B cell (primary cell): ENCODE results near the gene STXBP6. TPM values are rescaled to one million over a fixed set of nuclear protein-coding genes. Genes with fewer than 3 reads are reported as not detected.

Experiments
- ATAC-seq: fragments of 200-7000 bp; cut with Tn5 transposase; one replicate; pipeline ENCODE4 v1.10.0; 2021; ENCODE audit warnings: low read depth, mild to moderate bottlenecking, moderate number of reproducible peaks, moderate library complexity
- CTCF ChIA-PET: fragments of 350-600 bp; sonication (Branson Sonifier 250); formaldehyde crosslinking; loops from one replicate; lab custom pipeline; 2021; ENCODE audit warnings: antibody characterized with exemption, inconsistent platforms; lab: Charles Lee
- POLR2A ChIA-PET: fragments of 350-600 bp; sonication (Branson Sonifier 250); formaldehyde crosslinking; loops from one replicate; lab custom pipeline; 2021; ENCODE audit warnings: antibody characterized with exemption; lab: Charles Lee
- DNase-seq: peaks from one replicate; pipeline ENCODE4 v3.0.0; 2013
- H2AFZ ChIP-seq: 2 replicates; pipeline ENCODE4 v1.6.1; 2012; ENCODE audit warnings: mild to moderate bottlenecking, low read depth, low read length; ENCODE audit not compliant: insufficient read depth, poor library complexity, severe bottlenecking
- H3K27ac ChIP-seq, 2 donors: 1 replicate in 1 of 2; 2 replicates in 1 of 2; pipeline ENCODE4 v1.5.1; 2012 to 2013; ENCODE audit warnings: low read length in 2 of 2, mild to moderate bottlenecking in 2 of 2, moderate library complexity in 1 of 2
- H3K27me3 ChIP-seq, 4 experiments: fragments of 200-600 bp in 1 of 4; sonication (generic) in 1 of 4; replicated peaks in 1 of 4; 1 replicate in 2 of 4; 2 replicates in 2 of 4; pipeline versions ENCODE4 v1.6.1 to v1.7.0; 2013 to 2016; ENCODE audit warnings: low read length in 3 of 4, mild to moderate bottlenecking in 2 of 4, mixed read lengths in 1 of 4, moderate library complexity in 1 of 4; ENCODE audit not compliant: insufficient read depth in 4 of 4, control insufficient read depth in 3 of 4; ENCODE audit errors: control extremely low read depth in 1 of 4
- H3K36me3 ChIP-seq, 2 experiments: replicated peaks in 1 of 2; 1 replicate in 1 of 2; 2 replicates in 1 of 2; pipeline versions ENCODE4 v1.6.1 to v1.7.1; 2013; ENCODE audit warnings: low read length in 1 of 2; ENCODE audit not compliant: insufficient read depth in 2 of 2, control insufficient read depth in 1 of 2; ENCODE audit errors: control extremely low read depth in 1 of 2, extremely low read depth in 1 of 2
- H3K4me1 ChIP-seq, 2 donors: fragments of 200-600 bp in 1 of 2; sonication (generic) in 1 of 2; 1 replicate in 1 of 2; 2 replicates in 1 of 2; pipeline versions ENCODE4 v1.5.1 to v1.6.1; 2013 to 2017; ENCODE audit warnings: low read length in 2 of 2; ENCODE audit not compliant: control insufficient read depth in 2 of 2, insufficient read depth in 2 of 2
- H3K4me2 ChIP-seq: replicated peaks from 2 replicates; pipeline ENCODE3; 2012; ENCODE audit warnings: mild to moderate bottlenecking, low read depth, low read length; ENCODE audit not compliant: poor library complexity, severe bottlenecking
- H3K4me3 ChIP-seq, 5 experiments: fragments of 200-600 bp in 1 of 5; sonication (generic) in 1 of 5; 1 replicate in 3 of 5; 2 replicates in 2 of 5; pipeline versions ENCODE4 v1.5.1 to v1.7.0; 2011 to 2016; ENCODE audit warnings: low read length in 4 of 5, mild to moderate bottlenecking in 4 of 5, low read depth in 2 of 5, control low read depth in 1 of 5, moderate library complexity in 1 of 5; ENCODE audit not compliant: insufficient read depth in 1 of 5; ENCODE audit errors: control extremely low read depth in 1 of 5, extremely low read depth in 1 of 5
- H3K79me2 ChIP-seq: fragments of 200-600 bp; sonication (generic); one replicate; pipeline ENCODE4 v1.6.0; 2016; ENCODE audit warnings: low read length; ENCODE audit not compliant: control insufficient read depth, insufficient read depth
- H3K9ac ChIP-seq: fragments of 200-600 bp; sonication (generic); 2 replicates; pipeline ENCODE4 v1.6.1; 2017; ENCODE audit warnings: mild to moderate bottlenecking, low read length, moderate library complexity
- H3K9me3 ChIP-seq, 3 donors: one replicate each; pipeline versions ENCODE4 v1.6.1 to v1.7.1; 2013; ENCODE audit warnings: low read length in 2 of 3; ENCODE audit not compliant: control insufficient read depth in 2 of 3, insufficient read depth in 1 of 3; ENCODE audit errors: control extremely low read depth in 1 of 3
- H4K20me1 ChIP-seq: 2 replicates; pipeline ENCODE4 v1.6.0; 2012; ENCODE audit warnings: mild to moderate bottlenecking, low read length; ENCODE audit not compliant: insufficient read depth, control insufficient read depth, poor library complexity, severe bottlenecking
- H3K27ac Mint-ChIP-seq: one replicate; pipeline ENCODE4 v1.8.0; 2021; ENCODE audit warnings: mixed read lengths
- H3K27me3 Mint-ChIP-seq: one replicate; pipeline ENCODE4 v1.8.0; 2021; ENCODE audit warnings: mixed read lengths
- H3K4me1 Mint-ChIP-seq: one replicate; pipeline ENCODE4 v1.8.0; 2021; ENCODE audit warnings: mixed read lengths
- H3K4me3 Mint-ChIP-seq: one replicate; pipeline ENCODE4 v1.8.0; 2021; ENCODE audit warnings: mixed read lengths
- H3K9me3 Mint-ChIP-seq: one replicate; pipeline ENCODE4 v1.8.0; 2022; ENCODE audit warnings: mixed read lengths; ENCODE audit not compliant: insufficient read depth
- CTCF ChIP-seq: fragments of 200-600 bp; IDR thresholded peaks from one replicate; pipeline ENCODE4 v1.8.0; 2022; ENCODE audit warnings: antibody characterized with exemption, mild to moderate bottlenecking
- EZH2 ChIP-seq: IDR thresholded peaks from 2 replicates; pipeline ENCODE4 v1.6.1; 2012; ENCODE audit warnings: borderline replicate concordance, low read depth, mild to moderate bottlenecking, moderate library complexity, low read length; ENCODE audit not compliant: insufficient read depth, poor library complexity, severe bottlenecking
- WGBS: methylation state at CpG from one replicate; pipeline ENCODE4 v1.1.5; 2013; ENCODE audit warnings: missing lambda C conversion rate; ENCODE audit not compliant: insufficient coverage; 5-methylcytosine and 5-hydroxymethylcytosine counted together
- intact Hi-C: fragments of 100-400 bp; cut with micrococcal nuclease; formaldehyde crosslinking; loops from one replicate; pipeline ENCODE4 v1.10.0; 2022
- polyA plus RNA-seq: library from polyadenylated mRNA; depleted of rRNA; stranded (reverse); fragments of >200 nt; gene quantifications from 2 replicates; pipeline ENCODE4 v1.2.3, GENCODE V29; 2012
- total RNA-seq, 2 donors: library from RNA; stranded (reverse); fragments of 120-200 nt in 1 of 2; gene quantifications; 1 replicate in 1 of 2; 2 replicates in 1 of 2; pipeline versions ENCODE4 v1.2.3 to v1.2.4, GENCODE V29; 2013 to 2022

Gene STXBP6
- total and polyA plus RNA-seq, 2 donors (not counting 1 experiment from before 2014, with no cell fraction given), result 0.01 TPM; not detected in 1

GRCh38 chr14:24958271-24958670, 91.7 kb downstream of the STXBP6 start:
- no peaks in the 10 kb centered on the region for H3K4me1 ChIP-seq
- Mint-ChIP-seq H3K27me3 (peaks cover 7% of the 10 kb centered on the region), H3K4me1 (no peaks in the 10 kb centered on the region), H3K9me3 (no peaks in the 10 kb centered on the region), H3K27ac (no peak overlapping the region), H3K4me3 (no peak overlapping the region)
- H3K36me3 ChIP-seq, result no peaks in the 10 kb centered on the region
- WGBS, result no CpG with 5 or more reads among the region's 1 CpG
- H3K79me2 ChIP-seq, result no peaks in the 10 kb centered on the region
- no peak overlapping the region for H3K4me2 ChIP-seq
- TF ChIP-seq EZH2 (no peak), CTCF (no peak)
- H3K27me3 ChIP-seq, result no peaks in the 10 kb centered on the region
- no peaks in the 10 kb centered on the region for H4K20me1 ChIP-seq
- POLR2A ChIA-PET, result no interaction called here
- ATAC-seq (no peak), DNase-seq (no peak)
- no peak overlapping the region for H2AFZ ChIP-seq
- H3K9ac ChIP-seq, result no peak overlapping the region
- no peak overlapping the region for H3K4me3 ChIP-seq
- H3K27ac ChIP-seq, result no peak overlapping the region
- no peaks in the 10 kb centered on the region for H3K9me3 ChIP-seq
- intact Hi-C loops, result no loop called here
- CTCF ChIA-PET, result no interaction called here

- Histone ChIP-seq H3K27me3 (no peaks in the 10 kb centered on the region), H3K4me3 (no peak overlapping the region), H3K4me1 (no peaks in the 10 kb centered on the region), H3K4me2 (no peak overlapping the region), H4K20me1 (no peaks in the 10 kb centered on the region), H3K9ac (no peak overlapping the region), H3K9me3 (no peaks in the 10 kb centered on the region), H3K36me3 (no peaks in the 10 kb centered on the region), H3K79me2 (no peaks in the 10 kb centered on the region), H2AFZ (no peak overlapping the region), H3K27ac (no peak overlapping the region)
- intact Hi-C loops, result no loop called here
- no peak for ATAC-seq
- H3K4me3 Mint-ChIP-seq, result no peak overlapping the region
- H3K27ac Mint-ChIP-seq, result no peak overlapping the region
- no peaks in the 10 kb centered on the region for H3K4me1 Mint-ChIP-seq
- ChIA-PET POLR2A (no interaction called here), CTCF (no interaction called here)
- peaks cover 7% of the 10 kb centered on the region for H3K27me3 Mint-ChIP-seq
- TF ChIP-seq EZH2 (no peak), CTCF (no peak)
- no peaks in the 10 kb centered on the region for H3K9me3 Mint-ChIP-seq
- no CpG with 5 or more reads among the region's 1 CpG for WGBS
- no peak for DNase-seq
These were observed 92.1 kb downstream of the STXBP6 start for GRCh38 chr14:24957814-24958213.
